ENCODE results near the gene LYSMD3.

The LYSMD3 gene

GRCh38 chr5:90529939-90530677, 724 bp upstream of the LYSMD3 start:
- peak overlapping the region; percentile 93 for H3K27ac Mint-ChIP-seq
- ATAC-seq (peak; percentile 73), DNase-seq (ENCODE audit: low spot score in 2 of 2) (no peak)
- peaks cover 23% of the 10 kb centered on the region for H3K4me1 Mint-ChIP-seq
- peaks cover 26% of the 10 kb centered on the region for H3K36me3 Mint-ChIP-seq
- H3K4me3 Mint-ChIP-seq: peak overlapping the region; percentile 89
- H3K9me3 Mint-ChIP-seq: no peaks in the 10 kb centered on the region

GRCh38 chr5:90528601-90529193, 687 bp downstream of the LYSMD3 start:
- peak in 1 of 2 donors; percentile 52 for DNase-seq (ENCODE audit: low spot score in 2 of 2)

GRCh38 chr5:90519081-90519480, 10.3 kb downstream of the LYSMD3 start:
- ATAC-seq: no peak
- Mint-ChIP-seq H3K36me3 (peaks cover 89% of the 10 kb centered on the region), H3K27ac (no peak overlapping the region), H3K4me3 (no peak overlapping the region), H3K9me3 (no peaks in the 10 kb centered on the region), H3K4me1 (peaks cover 4% of the 10 kb centered on the region)
- DNase-seq (ENCODE audit: low spot score in 2 of 2): no peak

More at GRCh38 chr5:90528601-90529193, 687 bp downstream of the LYSMD3 start:
- H3K4me3 Mint-ChIP-seq: peak overlapping the region; percentile 89
- peak overlapping the region; percentile 93 for H3K27ac Mint-ChIP-seq
- H3K4me1 Mint-ChIP-seq: peaks cover 23% of the 10 kb centered on the region
- no peaks in the 10 kb centered on the region for H3K9me3 Mint-ChIP-seq
- ATAC-seq: peak; percentile 45
- H3K36me3 Mint-ChIP-seq: peaks cover 40% of the 10 kb centered on the region

GRCh38 chr5:90518661-90519060, 10.7 kb downstream of the LYSMD3 start:
- no peak overlapping the region for H3K4me3 Mint-ChIP-seq
- H3K4me1 Mint-ChIP-seq: peaks cover 4% of the 10 kb centered on the region
- peaks cover 85% of the 10 kb centered on the region for H3K36me3 Mint-ChIP-seq
- ATAC-seq (no peak), DNase-seq (ENCODE audit: low spot score in 2 of 2) (no peak)
- no peak overlapping the region for H3K27ac Mint-ChIP-seq
- H3K9me3 Mint-ChIP-seq: no peaks in the 10 kb centered on the region

GRCh38 chr5:90514520-90514919, 14.9 kb downstream of the LYSMD3 start:
- ATAC-seq (no peak), DNase-seq (ENCODE audit: low spot score in 2 of 2) (no peak)
- Mint-ChIP-seq H3K4me3 (no peak overlapping the region), H3K27ac (no peak overlapping the region), H3K9me3 (no peaks in the 10 kb centered on the region), H3K36me3 (peaks cover 54% of the 10 kb centered on the region), H3K4me1 (no peaks in the 10 kb centered on the region)

GRCh38 chr5:90510438-90510837, 18.9 kb downstream of the LYSMD3 start:
- no peaks in the 10 kb centered on the region for H3K9me3 Mint-ChIP-seq

GRCh38 chr5:90506221-90506620, 23.2 kb downstream of the LYSMD3 start:
- Mint-ChIP-seq H3K4me3 (no peak overlapping the region), H3K9me3 (no peaks in the 10 kb centered on the region), H3K36me3 (peaks cover 11% of the 10 kb centered on the region), H3K27ac (no peak overlapping the region), H3K4me1 (no peaks in the 10 kb centered on the region)
- DNase-seq (ENCODE audit: low spot score in 2 of 2) (no peak), ATAC-seq (no peak)

More at GRCh38 chr5:90510438-90510837, 18.9 kb downstream of the LYSMD3 start:
- Mint-ChIP-seq H3K27ac (no peak overlapping the region), H3K4me3 (no peak overlapping the region), H3K36me3 (peaks cover 25% of the 10 kb centered on the region), H3K4me1 (no peaks in the 10 kb centered on the region)
- no peak for DNase-seq (ENCODE audit: low spot score in 2 of 2)
- ATAC-seq: no peak

- no peak overlapping the region for H3K27ac Mint-ChIP-seq
- DNase-seq (ENCODE audit: low spot score in 2 of 2): no peak
- H3K36me3 Mint-ChIP-seq: peaks cover 6% of the 10 kb centered on the region
- no peak overlapping the region for H3K4me3 Mint-ChIP-seq
- no peak for ATAC-seq
- no peaks in the 10 kb centered on the region for H3K9me3 Mint-ChIP-seq
- no peaks in the 10 kb centered on the region for H3K4me1 Mint-ChIP-seq
These were observed 24.6 kb downstream of the LYSMD3 start for GRCh38 chr5:90504743-90505142.

- DNase-seq (ENCODE audit: low spot score in 2 of 2) (no peak), ATAC-seq (no peak)
- Mint-ChIP-seq H3K27ac (no peak overlapping the region), H3K4me3 (no peak overlapping the region), H3K36me3 (peaks cover 6% of the 10 kb centered on the region), H3K9me3 (no peaks in the 10 kb centered on the region), H3K4me1 (no peaks in the 10 kb centered on the region)
These were observed 25.8 kb downstream of the LYSMD3 start for GRCh38 chr5:90503596-90503995.

GRCh38 chr5:90495146-90495545, 34.2 kb downstream of the LYSMD3 start:
- Mint-ChIP-seq H3K4me1 (no peaks in the 10 kb centered on the region), H3K27ac (no peak overlapping the region), H3K4me3 (no peak overlapping the region), H3K36me3 (no peaks in the 10 kb centered on the region), H3K9me3 (peaks cover 3% of the 10 kb centered on the region)
- DNase-seq (ENCODE audit: low spot score in 2 of 2): no peak
- no peak for ATAC-seq

- Mint-ChIP-seq H3K4me1 (no peaks in the 10 kb centered on the region), H3K27ac (no peak overlapping the region), H3K9me3 (peaks cover 3% of the 10 kb centered on the region), H3K36me3 (no peaks in the 10 kb centered on the region), H3K4me3 (no peak overlapping the region)
- no peak for DNase-seq (ENCODE audit: low spot score in 2 of 2)
- no peak for ATAC-seq
These were observed 35.3 kb downstream of the LYSMD3 start for GRCh38 chr5:90494043-90494442.

GRCh38 chr5:90488791-90489190, 40.6 kb downstream of the LYSMD3 start:
- no peaks in the 10 kb centered on the region for H3K36me3 Mint-ChIP-seq
- H3K9me3 Mint-ChIP-seq: no peaks in the 10 kb centered on the region
- no peaks in the 10 kb centered on the region for H3K4me1 Mint-ChIP-seq
- no peak overlapping the region for H3K4me3 Mint-ChIP-seq
- no peak for ATAC-seq
- H3K27ac Mint-ChIP-seq: no peak overlapping the region
- DNase-seq (ENCODE audit: low spot score in 2 of 2): no peak

GRCh38 chr5:90484540-90484939, 44.8 kb downstream of the LYSMD3 start:
- H3K27ac Mint-ChIP-seq: no peak overlapping the region
- H3K9me3 Mint-ChIP-seq: no peaks in the 10 kb centered on the region
- no peaks in the 10 kb centered on the region for H3K36me3 Mint-ChIP-seq
- ATAC-seq: no peak
- no peaks in the 10 kb centered on the region for H3K4me1 Mint-ChIP-seq
- DNase-seq (ENCODE audit: low spot score in 2 of 2): no peak
- H3K4me3 Mint-ChIP-seq: no peak overlapping the region

- ATAC-seq (no peak), DNase-seq (ENCODE audit: low spot score in 2 of 2) (no peak)
- H3K4me3 Mint-ChIP-seq: no peak overlapping the region
- no peaks in the 10 kb centered on the region for H3K4me1 Mint-ChIP-seq
- no peaks in the 10 kb centered on the region for H3K9me3 Mint-ChIP-seq
- no peaks in the 10 kb centered on the region for H3K36me3 Mint-ChIP-seq
- no peak overlapping the region for H3K27ac Mint-ChIP-seq
These were observed 46.2 kb downstream of the LYSMD3 start for GRCh38 chr5:90483206-90483605.

- Mint-ChIP-seq H3K27ac (no peak overlapping the region), H3K9me3 (no peaks in the 10 kb centered on the region), H3K4me3 (no peak overlapping the region), H3K4me1 (peaks cover 7% of the 10 kb centered on the region), H3K36me3 (no peaks in the 10 kb centered on the region)
- ATAC-seq (no peak), DNase-seq (ENCODE audit: low spot score in 2 of 2) (no peak)
These were observed 48.7 kb downstream of the LYSMD3 start for GRCh38 chr5:90480699-90481098.

Data from stimulated activated effector memory CD8-positive, alpha-beta T cell treated with anti-CD3 and anti-CD28 coated beads, Interleukin-12 subunit alpha, Interleukin-12 subunit beta, amount 100 ng/mL, for 72 hours (primary cell).